ENCODE measurements around the gene ROCK2.
"Not testable (repeated sequence)": the region's sequence is repeated elsewhere in the genome, so short reads cannot be mapped to it uniquely, and the experiment has no call there.

The ROCK2 gene

DNA sequence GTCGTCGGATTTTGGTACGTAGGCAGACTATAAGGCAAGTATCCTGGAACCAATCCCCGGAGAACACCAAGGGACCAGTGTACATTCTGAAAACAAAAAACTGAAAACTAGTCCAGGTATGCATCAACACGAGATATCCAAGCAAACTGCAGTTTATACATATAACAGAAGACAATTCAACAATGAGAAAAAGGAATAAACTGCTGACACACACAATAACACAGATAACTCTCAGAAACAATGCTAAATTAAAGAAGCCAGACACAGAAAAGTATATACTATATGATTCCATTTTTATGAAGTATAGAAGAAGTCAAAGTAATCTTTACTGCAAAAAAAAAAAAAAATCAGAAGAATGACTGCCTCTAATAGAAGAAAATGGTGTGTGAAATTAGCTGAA is 5.9 kb downstream of the ROCK2 start:
- no peak for DNase-seq

DNA sequence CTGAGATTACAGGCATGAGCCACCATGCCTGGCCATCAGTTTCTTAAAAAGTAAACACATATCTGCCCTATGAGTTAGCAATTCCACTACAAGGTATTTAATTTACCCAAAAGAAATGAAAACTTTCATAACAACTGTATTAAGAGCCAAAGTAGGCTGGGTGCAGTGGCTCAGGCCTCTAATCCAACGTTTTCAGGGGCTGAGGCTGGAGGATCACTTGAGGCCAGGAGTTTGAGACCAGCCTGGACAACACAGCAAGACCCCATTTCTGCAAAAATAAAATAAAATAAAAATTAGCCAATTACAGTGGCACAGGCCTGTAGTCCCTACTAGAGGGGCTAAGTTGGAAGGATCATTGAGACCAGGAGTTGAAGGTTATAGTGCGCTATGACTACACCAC is 6.5 kb downstream of the ROCK2 start:
- DNase-seq = no peak

DNA sequence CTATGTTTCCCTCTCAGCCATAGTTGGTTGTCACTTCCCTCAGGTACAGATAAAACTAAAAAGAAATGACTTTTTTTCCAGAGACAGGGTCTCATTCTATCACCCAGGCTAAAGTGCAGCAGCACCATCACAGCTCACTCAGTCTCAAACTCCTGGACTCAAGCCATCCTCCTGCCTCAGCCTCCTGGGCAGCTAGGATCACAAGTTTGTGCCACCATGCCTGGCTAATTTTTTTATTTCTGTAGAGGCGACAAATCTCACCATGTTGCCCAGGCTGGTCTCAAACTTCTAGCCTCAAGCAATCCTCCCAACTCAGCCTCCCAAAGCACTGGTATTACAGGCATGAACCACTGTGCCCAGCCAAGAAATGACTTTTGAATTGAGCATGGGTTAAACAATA is 8.2 kb downstream of the ROCK2 start:
- DNase-seq = no peak

- no peak for DNase-seq
Measured at GRCh38 chr2:11333427-11334183, 10.8 kb downstream of the ROCK2 start.

GRCh38 chr2:11332596-11332995 is 11.8 kb downstream of the ROCK2 start:
- no peak for DNase-seq

- DNase-seq = no peak
Measured at GRCh38 chr2:11330457-11331142, 13.8 kb downstream of the ROCK2 start.

DNA sequence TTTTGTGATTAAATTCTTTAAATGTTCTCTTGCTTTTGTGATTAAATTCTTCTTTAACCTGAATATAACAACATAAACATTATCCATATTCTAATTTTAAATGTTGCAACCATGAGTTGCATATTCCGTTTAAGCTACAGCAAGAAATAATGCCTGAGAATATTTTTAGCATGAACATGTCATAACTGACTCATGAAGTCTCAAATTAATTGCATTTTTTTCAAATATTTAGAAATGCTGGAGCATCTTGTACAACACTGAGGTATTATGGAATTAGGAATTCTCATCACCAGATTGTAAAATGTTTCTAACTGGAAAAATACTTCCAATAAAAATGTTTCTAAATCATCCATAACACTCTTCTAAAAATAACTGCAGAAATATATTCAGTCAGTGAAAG is 14.7 kb downstream of the ROCK2 start:
- no peak for DNase-seq

- DNase-seq = not testable (repeated sequence)
Measured at GRCh38 chr2:11328522-11328921, 15.9 kb downstream of the ROCK2 start.

- DNase-seq = no peak
Measured at GRCh38 chr2:11327871-11328270, 16.6 kb downstream of the ROCK2 start.

DNA sequence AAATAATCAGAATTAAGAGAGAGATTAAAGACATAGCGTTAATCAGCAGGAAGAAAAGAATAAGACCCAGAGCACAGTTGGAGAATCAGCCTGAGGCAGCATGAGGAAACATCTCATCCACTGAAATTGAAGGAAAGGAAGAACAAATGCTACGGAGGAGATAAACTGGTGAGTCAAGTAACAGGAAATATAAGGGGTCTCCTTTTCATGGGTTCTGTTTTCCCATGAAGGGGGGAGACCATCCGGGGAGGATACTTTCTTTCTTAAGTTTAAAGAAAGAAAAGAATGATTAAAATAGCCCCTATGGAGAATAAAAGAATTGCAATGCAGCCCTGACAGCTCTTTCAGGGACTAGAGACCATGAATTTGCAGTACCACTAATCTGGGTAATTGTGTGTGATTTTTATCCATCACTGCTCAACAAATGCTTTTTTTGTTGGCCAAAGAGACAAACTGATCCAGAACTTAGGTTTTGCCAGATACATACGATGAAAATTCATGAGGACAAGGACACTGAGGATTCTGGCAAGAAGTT is 17.7 kb downstream of the ROCK2 start:
- DNase-seq = no peak

GRCh38 chr2:11325961-11326676 is 18.3 kb downstream of the ROCK2 start:
- no peak for DNase-seq

DNA sequence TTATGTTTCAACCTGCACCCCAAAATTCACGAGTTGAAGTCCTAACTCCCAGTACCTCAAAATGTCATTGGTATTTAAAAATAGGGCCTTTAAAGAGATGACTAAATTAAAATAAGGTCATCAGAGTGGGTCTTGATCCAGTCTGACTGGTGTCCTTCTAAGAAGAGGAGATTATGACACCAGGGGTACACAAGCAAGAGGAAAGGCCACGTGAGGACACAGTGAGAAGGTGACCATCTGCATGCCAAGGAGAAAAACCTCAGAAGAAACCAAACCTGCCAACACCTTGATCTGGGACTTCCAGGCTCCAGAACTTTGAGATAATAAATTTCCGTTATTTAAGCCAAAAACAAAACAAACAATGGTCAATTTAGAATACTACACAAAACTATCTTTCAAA is 22.6 kb downstream of the ROCK2 start:
- DNase-seq = no peak

DNA sequence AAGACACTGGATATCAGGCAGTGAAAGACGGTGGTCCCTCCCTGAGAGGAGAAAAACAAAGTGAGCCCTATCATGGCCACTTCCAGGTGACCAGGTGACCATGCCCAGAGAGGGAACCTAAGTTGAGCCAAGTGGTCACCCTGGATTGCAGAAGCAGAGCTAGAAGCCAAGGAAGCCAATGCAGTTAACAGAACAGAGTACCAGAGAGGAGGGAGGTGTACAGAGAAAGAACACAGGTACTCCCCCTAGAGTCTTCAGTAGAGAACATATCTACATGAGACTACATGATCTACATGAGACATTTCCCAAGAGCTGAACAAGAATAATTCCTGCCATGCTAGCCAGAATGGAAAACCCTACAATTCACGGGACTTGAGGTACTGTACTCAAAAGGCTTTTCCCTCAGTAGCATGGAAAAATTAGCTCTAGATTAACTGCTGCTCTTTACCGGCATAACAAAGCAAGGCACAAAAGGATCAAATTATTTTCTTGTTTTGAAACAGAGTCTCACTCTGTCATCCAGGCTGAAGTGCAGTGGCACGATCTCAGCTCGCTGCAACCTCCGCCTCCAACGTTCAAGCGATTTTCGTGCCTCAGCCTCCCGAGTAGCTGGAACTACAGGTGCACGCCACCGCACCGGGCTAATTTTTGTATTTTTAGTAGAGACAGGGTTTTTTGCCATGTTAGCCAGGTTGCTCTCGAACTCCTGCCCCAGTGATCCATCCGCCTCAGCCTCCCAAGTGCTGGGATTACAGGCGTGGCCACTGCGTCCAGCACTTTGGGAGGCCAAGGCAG is 23.5 kb downstream of the ROCK2 start:
- DNase-seq = no peak

DNA sequence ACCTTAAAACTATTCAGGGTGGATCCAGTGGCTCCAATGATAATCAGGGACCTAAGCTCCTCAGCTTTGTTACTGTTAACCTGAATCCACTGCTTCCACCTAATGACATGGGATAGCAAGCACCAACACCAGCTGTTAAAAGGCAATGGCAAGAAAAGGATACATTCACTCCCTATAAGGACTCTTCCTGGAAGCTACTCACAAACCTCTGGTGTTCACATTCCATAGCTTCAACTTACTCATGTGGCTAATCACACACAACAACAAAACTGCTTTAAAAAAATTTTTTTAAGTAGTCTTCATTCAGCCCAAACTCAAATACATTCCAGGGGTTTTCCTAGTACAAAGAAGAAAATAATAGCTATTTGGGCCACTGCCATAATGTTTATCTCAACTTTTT is 24.5 kb downstream of the ROCK2 start:
- no peak for DNase-seq

DNA sequence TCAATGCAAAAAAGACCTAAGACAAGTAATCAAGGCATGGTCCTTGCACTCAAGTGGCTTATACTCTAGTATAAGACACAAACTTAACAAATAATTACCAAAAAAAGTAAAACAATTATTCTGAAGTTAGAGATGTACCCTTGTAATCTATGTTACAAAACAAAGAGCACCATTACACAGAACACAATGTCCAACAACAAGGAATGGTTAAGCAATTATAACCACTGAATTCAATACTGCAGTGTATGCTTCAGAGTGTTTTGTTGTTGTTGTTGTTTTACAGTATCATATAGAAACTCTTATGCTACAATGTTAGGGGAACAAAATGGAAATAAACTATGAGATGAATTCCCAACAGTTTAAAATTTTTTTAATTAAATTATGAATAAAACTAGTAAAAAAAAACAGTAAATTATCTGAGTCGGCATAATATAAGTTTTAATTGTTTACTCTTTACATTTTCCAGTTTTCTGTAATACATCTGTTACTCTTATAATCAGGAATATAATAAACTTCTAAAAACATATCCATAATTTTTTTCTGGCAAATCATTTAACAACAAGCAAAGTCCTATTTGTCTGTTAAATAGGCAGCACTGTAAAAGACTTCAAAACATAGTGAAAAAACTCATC is 29.2 kb downstream of the ROCK2 start:
- DNase-seq = no peak

GRCh38 chr2:11314487-11314886 is 29.9 kb downstream of the ROCK2 start:
- no peak for DNase-seq

- DNase-seq = no peak
Measured at GRCh38 chr2:11312770-11313471, 31.5 kb downstream of the ROCK2 start.

- DNase-seq = no peak
Measured at GRCh38 chr2:11311543-11311942, 32.9 kb downstream of the ROCK2 start.

DNA sequence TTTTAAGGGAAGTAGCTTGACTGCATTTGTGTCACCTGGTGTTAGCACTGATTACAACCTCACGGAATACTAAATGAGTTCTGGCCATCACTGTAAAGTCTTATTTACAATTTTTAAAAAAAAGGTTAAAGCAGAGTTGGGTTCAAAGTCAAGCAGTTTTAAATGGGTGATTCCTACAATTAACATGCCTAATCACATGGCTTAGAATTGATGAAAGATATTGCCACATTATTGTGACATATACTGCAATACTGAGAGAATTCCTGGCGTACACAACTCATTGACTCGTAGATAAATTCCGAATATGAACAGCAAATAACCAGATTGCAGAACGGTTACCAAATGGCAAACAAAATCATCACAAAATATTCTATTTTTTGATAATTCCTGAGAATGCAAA is 34.2 kb downstream of the ROCK2 start:
- no peak for DNase-seq

DNA sequence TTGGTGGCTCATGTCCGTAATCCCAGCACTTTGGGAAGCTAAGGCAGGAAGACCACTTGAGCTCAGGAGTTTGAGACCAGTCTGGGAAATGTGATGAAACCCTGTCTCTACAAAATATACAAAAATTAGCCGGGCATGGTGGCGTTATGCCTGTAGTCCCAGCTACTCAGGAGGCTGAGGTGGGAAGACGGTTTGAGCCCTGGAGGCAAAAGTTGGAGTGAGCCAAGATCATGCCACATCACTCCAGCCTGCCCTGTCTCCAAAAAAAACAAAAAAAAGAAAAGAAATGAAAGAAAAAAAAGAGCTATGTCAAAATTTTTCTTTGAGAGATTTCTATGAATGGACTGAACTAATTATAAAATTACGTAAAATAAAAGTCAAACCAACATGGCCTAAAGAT is 34.7 kb downstream of the ROCK2 start:
- DNase-seq = no peak

- DNase-seq = no peak
Measured at GRCh38 chr2:11307764-11308415, 36.5 kb downstream of the ROCK2 start.
